WI38 (cell line): ENCODE data around the gene SLC37A2.

Experiments used
- H3K4me3 ChIP-seq: 2 replicates; pipeline ENCODE4 v1.5.1; 2011; ENCODE audit warnings: low read depth, mild to moderate bottlenecking, control low read depth, low read length
- CTCF ChIP-seq: IDR thresholded peaks from 2 replicates; pipeline ENCODE4 v1.5.1; 2012; ENCODE audit warnings: low read depth, mild to moderate bottlenecking, control low read depth, low read length

SLC37A2 gene

DNA sequence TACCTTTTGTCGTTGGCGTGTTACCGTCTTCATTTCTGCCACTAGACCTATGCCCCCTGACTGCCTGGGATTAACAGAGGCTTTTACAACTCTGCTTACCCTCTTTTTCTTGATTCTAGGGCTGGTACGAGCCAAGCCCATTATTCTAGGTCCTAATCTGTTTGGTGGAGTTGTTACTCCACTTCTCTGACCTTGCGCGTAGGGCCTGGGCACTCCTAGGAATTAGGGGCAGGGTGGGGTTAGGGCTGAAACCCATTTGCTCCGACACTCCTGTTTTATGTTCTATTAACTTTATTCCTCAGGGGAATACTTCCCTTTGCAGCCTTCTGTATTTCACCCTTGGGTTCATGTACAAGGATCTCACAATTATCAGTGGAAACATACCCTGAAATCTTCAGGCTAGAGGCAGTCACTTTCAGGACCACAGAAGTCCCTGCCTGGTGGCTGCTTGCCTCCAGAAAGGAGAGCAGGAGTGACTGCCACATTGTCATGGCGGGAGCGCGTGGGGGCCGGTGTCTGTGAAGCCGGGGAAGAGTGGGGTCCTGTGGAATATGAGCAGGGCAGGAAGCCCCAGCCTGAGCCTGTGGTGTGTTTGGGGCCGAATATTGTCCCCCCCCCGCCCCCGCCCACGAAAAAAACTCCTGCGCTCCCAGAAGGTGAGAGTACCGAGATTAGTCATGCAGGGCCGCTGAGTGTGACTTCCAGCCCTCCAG lies 731 bp upstream of the SLC37A2 start:
- no peak for TF ChIP-seq CTCF
- peak overlapping the region; percentile 68 for H3K4me3 ChIP-seq

GRCh38 chr11:125063429-125064043 lies 431 bp downstream of the SLC37A2 start:
- TF ChIP-seq CTCF = no peak
- H3K4me3 ChIP-seq = peak overlapping the region; percentile 68

- H3K4me3 ChIP-seq = peak overlapping the region; percentile 68
- no peak for TF ChIP-seq CTCF
Measured at GRCh38 chr11:125064070-125064469, 965 bp downstream of the SLC37A2 start.

DNA sequence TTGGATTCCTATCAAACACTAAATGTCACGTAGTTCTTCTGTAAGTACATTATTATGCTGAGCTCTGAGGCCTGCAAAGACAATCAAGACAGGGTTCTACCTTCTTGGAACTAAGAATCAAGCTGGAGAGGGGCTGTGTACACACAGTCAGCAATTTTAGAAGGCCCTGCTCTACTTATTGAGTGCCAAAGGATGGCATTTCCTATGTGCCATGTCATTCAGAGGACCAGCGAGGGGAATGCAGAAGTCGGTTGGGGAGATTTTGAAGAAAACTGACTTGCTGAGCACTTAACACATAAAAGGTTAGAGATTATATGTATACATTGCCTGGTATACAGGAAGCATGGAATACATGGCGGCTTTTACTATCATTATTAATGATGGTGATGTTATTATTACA lies 5.3 kb downstream of the SLC37A2 start:
- no peak for TF ChIP-seq CTCF
- H3K4me3 ChIP-seq = no peak overlapping the region

DNA sequence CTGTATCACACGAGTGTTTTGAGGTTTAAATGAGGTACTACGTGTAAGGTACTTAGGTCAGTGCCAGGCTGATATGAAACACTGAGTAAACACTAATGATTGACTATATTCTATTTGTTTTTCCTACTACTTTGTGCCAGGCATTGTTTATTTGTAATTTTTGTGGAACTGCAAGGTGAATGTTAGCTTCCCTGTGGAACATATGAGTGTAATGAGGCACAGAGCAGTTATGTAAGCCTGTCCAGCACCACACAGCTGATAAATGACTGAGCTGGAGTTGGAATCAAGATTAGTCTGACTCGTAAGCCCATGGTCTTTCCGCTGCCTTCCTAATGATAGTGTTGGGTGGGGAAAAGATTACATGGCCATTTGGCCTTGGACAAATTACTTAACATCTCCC lies 5.9 kb downstream of the SLC37A2 start:
- no peak overlapping the region for H3K4me3 ChIP-seq
- no peak for TF ChIP-seq CTCF

- H3K4me3 ChIP-seq = no peak overlapping the region
- no peak for TF ChIP-seq CTCF
Measured at GRCh38 chr11:125069796-125070195, 6.7 kb downstream of the SLC37A2 start.

GRCh38 chr11:125070699-125071254 lies 7.7 kb downstream of the SLC37A2 start:
- H3K4me3 ChIP-seq = no peak overlapping the region
- TF ChIP-seq CTCF = no peak
